Tibial nerve (tissue), 4 donors: Measurements from ENCODE around the gene CLASP1.

ENCODE experiments used
- EP300 ChIP-seq, 2 donors: sonication (generic); formaldehyde crosslinking; IDR thresholded peaks; one replicate each; pipeline ENCODE4 v1.6.1; 2017; ENCODE audit warnings: antibody characterized with exemption in 2 of 2, mild to moderate bottlenecking in 1 of 2
- POLR2A ChIP-seq, 2 donors: fragments of 450-650 bp; IDR thresholded peaks; one replicate each; pipeline ENCODE4 v1.6.1; 2017; ENCODE audit warnings: antibody characterized with exemption in 2 of 2, mild to moderate bottlenecking in 2 of 2, moderate library complexity in 2 of 2
- TF ChIP-seq, protein P1 (sequence below), 5 experiments: fragments of 200-600 bp in 3 of 5; fragments of 450-650 bp in 2 of 5; sonication (generic) in 3 of 5; IDR thresholded peaks; one replicate each; pipeline ENCODE4 v1.5.1; 2016 to 2019; ENCODE audit warnings: antibody characterized with exemption in 5 of 5, mild to moderate bottlenecking in 3 of 5, moderate library complexity in 2 of 5

DNA sequence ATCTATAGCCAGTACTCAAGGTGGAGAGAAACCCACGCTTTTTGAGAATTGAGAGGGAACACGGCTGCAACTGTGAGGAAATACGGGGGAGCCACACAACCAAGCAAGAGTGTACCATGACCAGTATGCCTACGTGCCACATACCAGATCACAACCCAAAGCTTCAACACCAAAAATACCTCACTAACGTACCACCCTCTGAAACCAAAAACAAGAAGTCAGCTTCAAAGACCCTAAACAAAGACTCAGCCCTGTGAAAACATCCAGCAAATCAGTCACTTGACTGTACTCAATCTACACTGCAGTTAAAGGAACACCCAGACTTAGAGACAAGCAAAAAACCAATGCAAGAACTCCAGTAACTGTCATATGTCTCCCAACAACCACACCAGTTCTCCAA lies 101.6 kb downstream of the CLASP1 start:
- TF ChIP-seq, protein P1, sequence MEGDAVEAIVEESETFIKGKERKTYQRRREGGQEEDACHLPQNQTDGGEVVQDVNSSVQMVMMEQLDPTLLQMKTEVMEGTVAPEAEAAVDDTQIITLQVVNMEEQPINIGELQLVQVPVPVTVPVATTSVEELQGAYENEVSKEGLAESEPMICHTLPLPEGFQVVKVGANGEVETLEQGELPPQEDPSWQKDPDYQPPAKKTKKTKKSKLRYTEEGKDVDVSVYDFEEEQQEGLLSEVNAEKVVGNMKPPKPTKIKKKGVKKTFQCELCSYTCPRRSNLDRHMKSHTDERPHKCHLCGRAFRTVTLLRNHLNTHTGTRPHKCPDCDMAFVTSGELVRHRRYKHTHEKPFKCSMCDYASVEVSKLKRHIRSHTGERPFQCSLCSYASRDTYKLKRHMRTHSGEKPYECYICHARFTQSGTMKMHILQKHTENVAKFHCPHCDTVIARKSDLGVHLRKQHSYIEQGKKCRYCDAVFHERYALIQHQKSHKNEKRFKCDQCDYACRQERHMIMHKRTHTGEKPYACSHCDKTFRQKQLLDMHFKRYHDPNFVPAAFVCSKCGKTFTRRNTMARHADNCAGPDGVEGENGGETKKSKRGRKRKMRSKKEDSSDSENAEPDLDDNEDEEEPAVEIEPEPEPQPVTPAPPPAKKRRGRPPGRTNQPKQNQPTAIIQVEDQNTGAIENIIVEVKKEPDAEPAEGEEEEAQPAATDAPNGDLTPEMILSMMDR (IDR thresholded peaks at IDR 0.05) = no peak
- TF ChIP-seq EP300 (IDR thresholded peaks at IDR 0.05) (no peak), POLR2A (IDR thresholded peaks at IDR 0.05) (no peak)
